Liver (tissue), 3 donors: Measurements from ENCODE around the gene MRAP2.
"Not testable (repeated sequence)": the region's sequence is repeated elsewhere in the genome, so short reads cannot be mapped to it uniquely, and the experiment has no call there.

ENCODE experiments used
- CTCF ChIP-seq: fragments of 150-350 bp; IDR thresholded peaks from 2 replicates; pipeline ENCODE4 v1.5.1; 2017; ENCODE audit warnings: improper control_type of control experiment, low read depth, low read length; ENCODE audit not compliant: missing input control
- FOXA1 ChIP-seq: IDR thresholded peaks from 2 replicates; pipeline ENCODE4 v1.6.1; 2016; ENCODE audit warnings: antibody characterized with exemption
- GABPA ChIP-seq, 2 donors: IDR thresholded peaks in 1 of 2; conservative IDR thresholded peaks in 1 of 2; 2 replicates each; pipeline ENCODE4 v1.6.1; 2016; ENCODE audit warnings: antibody characterized with exemption in 2 of 2, mild to moderate bottlenecking in 1 of 2, moderate library complexity in 1 of 2
- JUND ChIP-seq, 2 donors: IDR thresholded peaks; 2 replicates each; pipeline ENCODE4 v1.6.1; 2016; ENCODE audit warnings: antibody characterized with exemption in 2 of 2
- RAD21 ChIP-seq, 2 donors: IDR thresholded peaks; 2 replicates each; pipeline ENCODE4 v1.6.1; 2016; ENCODE audit warnings: antibody characterized with exemption in 2 of 2, mild to moderate bottlenecking in 2 of 2
- REST ChIP-seq: IDR thresholded peaks from 2 replicates; pipeline ENCODE4 v1.6.1; 2016; ENCODE audit warnings: antibody characterized with exemption, mild to moderate bottlenecking
- SP1 ChIP-seq: IDR thresholded peaks from 2 replicates; pipeline ENCODE4 v1.6.1; 2018; ENCODE audit warnings: antibody characterized with exemption, mild to moderate bottlenecking
- TAF1 ChIP-seq: conservative IDR thresholded peaks from 2 replicates; pipeline ENCODE4 v1.6.1; 2016; ENCODE audit warnings: antibody characterized with exemption, mild to moderate bottlenecking
- YY1 ChIP-seq: IDR thresholded peaks from 2 replicates; pipeline ENCODE4 v1.6.1; 2016; ENCODE audit warnings: antibody characterized with exemption, mild to moderate bottlenecking
- donor health status: healthy.
- donor health status: healthy.

- not testable (repeated sequence) for TF ChIP-seq CTCF; YY1; GABPA (IDR thresholded peaks at IDR 0.05 in 1 of 2, conservative IDR thresholded peaks at IDR 0.05 in 1 of 2); TAF1; SP1; JUND (IDR thresholded peaks at IDR 0.05); FOXA1; RAD21 (IDR thresholded peaks at IDR 0.05); REST
Measured at GRCh38 chr6:84068873-84069272, 35.3 kb downstream of the MRAP2 start.
